Sigmoid colon (tissue), 7 donors: ENCODE measurements around the gene PPP3R1. TPM values are rescaled to one million over a fixed set of nuclear protein-coding genes. Genes with fewer than 3 reads are reported as not detected.

Experiments used
- DNase-seq: peaks from one replicate; pipeline ENCODE4 v3.0.0-alpha.2; 2019
- H3K27ac ChIP-seq, 4 donors: fragments of 200-600 bp; sonication (generic); one replicate each; pipeline ENCODE4 v1.5.1; 2016 to 2019; ENCODE audit warnings: mild to moderate bottlenecking in 1 of 4
- H3K27me3 ChIP-seq, 3 donors: fragments of 200-600 bp; sonication (generic); one replicate each; pipeline ENCODE4 v1.5.1; 2019; ENCODE audit warnings: mild to moderate bottlenecking in 1 of 3
- H3K36me3 ChIP-seq, 4 donors: fragments of 200-600 bp; sonication (generic); one replicate each; pipeline ENCODE4 v1.5.1; 2016 to 2019
- H3K4me1 ChIP-seq, 4 donors: fragments of 200-600 bp; sonication (generic); one replicate each; pipeline ENCODE4 v1.5.1; 2017 to 2019
- H3K4me3 ChIP-seq, 4 donors: fragments of 200-600 bp; sonication (generic); one replicate each; pipeline ENCODE4 v1.5.1; 2017 to 2019; ENCODE audit warnings: mild to moderate bottlenecking in 2 of 4, moderate library complexity in 1 of 4
- H3K9me3 ChIP-seq, 4 donors: fragments of 200-600 bp in 3 of 4; sonication (generic) in 3 of 4; one replicate each; pipeline versions ENCODE4 v1.5.1 to v1.6.1; 2013 to 2019
- EP300 ChIP-seq, 4 donors: sonication (generic); formaldehyde crosslinking; IDR thresholded peaks; one replicate each; pipeline ENCODE4 v1.6.1; 2017; ENCODE audit warnings: antibody characterized with exemption in 4 of 4
- POLR2A ChIP-seq, 2 donors: fragments of 450-650 bp; IDR thresholded peaks; one replicate each; pipeline ENCODE4 v1.6.1; 2016; ENCODE audit warnings: antibody characterized with exemption in 2 of 2, mild to moderate bottlenecking in 2 of 2, moderate library complexity in 2 of 2
- POLR2AphosphoS5 ChIP-seq, 4 donors: sonication (generic); formaldehyde crosslinking; IDR thresholded peaks; one replicate each; pipeline ENCODE4 v1.6.1; 2017; ENCODE audit warnings: antibody characterized with exemption in 4 of 4
- WGBS, 2 donors: extraction: QIAGEN DNeasy Blood & Tissue Kit; methylation state at CpG; one replicate each; pipeline ENCODE4 v1.1.7; 2013; 5-methylcytosine and 5-hydroxymethylcytosine counted together
- intact Hi-C: fragments of 100-400 bp; cut with DNase I; formaldehyde crosslinking; loops from one replicate; pipeline ENCODE4 v1.15.1; 2023
- polyA plus RNA-seq, 3 donors: library from polyadenylated mRNA; stranded (reverse); fragments of 200-250 nt; gene quantifications; one replicate each; pipeline ENCODE4 v1.2.3, GENCODE V29; 2013
- total RNA-seq, 4 donors: library from RNA; depleted of rRNA; stranded (reverse); fragments of >200 nt; gene quantifications; one replicate each; pipeline ENCODE4 v1.1.0, GENCODE V29; 2016
- TF ChIP-seq, protein P1 (sequence below), 4 experiments: fragments of 450-650 bp in 3 of 4; fragments of 200-600 bp in 1 of 4; IDR thresholded peaks; one replicate each; pipeline ENCODE4 v1.5.1; 2016 to 2019; ENCODE audit warnings: antibody characterized with exemption in 4 of 4, mild to moderate bottlenecking in 3 of 4, moderate library complexity in 2 of 4
- donor health status: healthy with polysubstance abuse.
- donor health status: Bipolar disorder and iron deficiency.
- donor health status: healthy.

PPP3R1 gene
- total and polyA plus RNA-seq, 7 donors: 17.4 to 38.5 (median 28.8) TPM

DNA sequence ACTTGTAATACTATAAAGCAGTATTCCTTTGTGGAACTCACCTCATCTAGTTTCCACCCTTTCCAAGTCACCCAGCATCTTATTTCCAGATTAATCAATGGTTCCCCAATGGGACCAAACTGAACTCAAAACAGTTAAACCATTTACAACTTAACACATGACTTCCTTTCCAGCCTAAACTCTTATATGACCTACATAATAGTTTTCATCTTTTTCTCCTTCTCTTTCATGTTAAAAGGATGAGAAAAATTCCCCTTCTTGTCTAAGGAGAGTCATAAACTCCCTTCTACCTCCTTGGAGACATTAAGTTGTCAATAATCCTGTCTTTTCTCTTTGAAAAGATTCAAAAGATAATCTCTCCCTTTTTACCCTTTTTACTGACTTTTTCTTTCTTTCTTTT is 6.7 kb downstream of the PPP3R1 start:
- no peak overlapping the region for H3K4me3 ChIP-seq
- peak overlapping the region in 1 of 4 donors; percentile 36 for H3K27ac ChIP-seq
- DNase-seq: no peak
- no peaks in the 10 kb centered on the region for H3K36me3 ChIP-seq
- H3K4me1 ChIP-seq: peaks cover 0 to 100% (median 78%) of the 10 kb centered on the region in 4 donors
- no peaks in the 10 kb centered on the region for H3K9me3 ChIP-seq
- intact Hi-C loops: loop anchor here (10.0 kb wide), 1 partner anchor 121 kb away; no protein-coding TSS in a partner anchor
- TF ChIP-seq POLR2A (IDR thresholded peaks at IDR 0.05): no peak
- no peak for TF ChIP-seq EP300 (IDR thresholded peaks at IDR 0.05)
- H3K27me3 ChIP-seq: no peaks in the 10 kb centered on the region

DNA sequence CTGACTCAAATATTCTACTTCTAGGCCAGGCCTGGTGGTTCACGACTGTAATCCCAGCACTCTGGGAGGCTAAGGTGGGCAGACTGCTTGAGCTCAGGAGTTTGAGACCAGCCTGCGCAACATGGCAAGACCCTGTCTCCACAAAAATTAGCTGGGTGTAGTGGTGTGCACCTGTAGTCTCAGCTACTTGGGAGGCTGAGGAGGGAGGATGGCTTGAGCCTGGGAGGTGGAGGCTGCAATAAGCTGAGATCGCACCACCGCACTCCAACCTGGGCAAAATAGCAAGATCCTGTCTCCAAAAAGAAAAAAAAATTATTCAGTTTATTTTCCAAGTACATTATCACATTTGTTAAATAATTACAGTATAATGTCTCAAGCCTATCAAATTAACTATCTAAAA is 7.3 kb downstream of the PPP3R1 start:
- Histone ChIP-seq H3K27me3 (no peaks in the 10 kb centered on the region), H3K27ac (peak overlapping the region in 2 of 4 donors; percentile 23 to 40), H3K4me3 (no peak overlapping the region), H3K36me3 (no peaks in the 10 kb centered on the region), H3K9me3 (no peaks in the 10 kb centered on the region), H3K4me1 (peaks cover 0 to 99% (median 78%) of the 10 kb centered on the region in 4 donors)
- no peak for DNase-seq
- TF ChIP-seq, protein P1, sequence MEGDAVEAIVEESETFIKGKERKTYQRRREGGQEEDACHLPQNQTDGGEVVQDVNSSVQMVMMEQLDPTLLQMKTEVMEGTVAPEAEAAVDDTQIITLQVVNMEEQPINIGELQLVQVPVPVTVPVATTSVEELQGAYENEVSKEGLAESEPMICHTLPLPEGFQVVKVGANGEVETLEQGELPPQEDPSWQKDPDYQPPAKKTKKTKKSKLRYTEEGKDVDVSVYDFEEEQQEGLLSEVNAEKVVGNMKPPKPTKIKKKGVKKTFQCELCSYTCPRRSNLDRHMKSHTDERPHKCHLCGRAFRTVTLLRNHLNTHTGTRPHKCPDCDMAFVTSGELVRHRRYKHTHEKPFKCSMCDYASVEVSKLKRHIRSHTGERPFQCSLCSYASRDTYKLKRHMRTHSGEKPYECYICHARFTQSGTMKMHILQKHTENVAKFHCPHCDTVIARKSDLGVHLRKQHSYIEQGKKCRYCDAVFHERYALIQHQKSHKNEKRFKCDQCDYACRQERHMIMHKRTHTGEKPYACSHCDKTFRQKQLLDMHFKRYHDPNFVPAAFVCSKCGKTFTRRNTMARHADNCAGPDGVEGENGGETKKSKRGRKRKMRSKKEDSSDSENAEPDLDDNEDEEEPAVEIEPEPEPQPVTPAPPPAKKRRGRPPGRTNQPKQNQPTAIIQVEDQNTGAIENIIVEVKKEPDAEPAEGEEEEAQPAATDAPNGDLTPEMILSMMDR (IDR thresholded peaks at IDR 0.05): no peak
- no peak for TF ChIP-seq POLR2AphosphoS5 (IDR thresholded peaks at IDR 0.05)
- 96 to 98% methylated on average over 4 of the region's 4 CpGs for WGBS, 2 donors
- intact Hi-C loops: loop anchor here (10.0 kb wide), 1 partner anchor 120 kb away; no protein-coding TSS in a partner anchor

DNA sequence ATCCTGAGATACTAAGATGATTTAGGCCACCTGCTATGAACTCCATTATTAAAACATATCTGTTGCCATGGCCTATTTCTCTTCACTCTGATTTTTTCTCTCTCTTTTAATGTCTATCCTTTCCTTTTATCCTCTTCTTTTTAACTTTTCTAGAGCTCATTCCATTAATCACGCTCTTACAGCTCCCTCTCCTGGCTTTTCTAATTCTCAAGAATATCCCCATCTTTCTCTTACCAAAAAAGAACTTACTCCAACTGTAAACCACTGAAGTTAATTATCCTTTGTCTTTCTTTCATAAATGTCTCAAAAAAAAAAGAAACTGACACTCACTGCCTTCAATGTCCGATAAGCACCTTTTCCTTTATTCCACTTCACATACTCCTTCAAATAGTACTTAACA is 7.9 kb downstream of the PPP3R1 start:
- H3K27me3 ChIP-seq: no peaks in the 10 kb centered on the region
- TF ChIP-seq, protein P1 (IDR thresholded peaks at IDR 0.05): peak in 2 of 4 experiments; percentile 24 to 25
- no peak for TF ChIP-seq POLR2A (IDR thresholded peaks at IDR 0.05)
- H3K27ac ChIP-seq: peak overlapping the region in 3 of 4 donors; percentile 23 to 48 (median 40)
- no peaks in the 10 kb centered on the region for H3K9me3 ChIP-seq
- no peak overlapping the region for H3K4me3 ChIP-seq
- 79 to 82% methylated on average over 2 of the region's 2 CpGs for WGBS, 2 donors
- intact Hi-C loops: loop anchor here (10.0 kb wide), 1 partner anchor 120 kb away; no protein-coding TSS in a partner anchor
- peaks cover 0 to 99% (median 76%) of the 10 kb centered on the region in 4 donors for H3K4me1 ChIP-seq
- no peak for DNase-seq
- H3K36me3 ChIP-seq: no peaks in the 10 kb centered on the region

DNA sequence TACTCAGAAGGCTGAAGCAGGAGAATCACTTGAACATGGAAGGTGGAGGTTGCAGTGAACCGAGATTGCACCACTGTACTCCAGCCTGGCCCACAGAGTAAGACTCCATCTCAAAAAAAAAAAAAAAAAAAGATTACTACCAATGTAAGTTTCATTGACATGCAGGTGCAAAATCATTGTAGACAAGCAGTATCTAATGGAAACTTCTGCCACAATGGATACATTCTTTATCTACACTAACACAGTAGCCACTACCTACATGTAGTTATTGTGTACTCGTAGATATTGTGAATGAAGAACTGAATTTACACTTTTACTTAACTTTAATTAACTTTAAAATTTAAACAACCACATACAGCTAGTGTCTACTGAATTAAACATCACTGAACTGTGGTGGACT is 10.6 kb downstream of the PPP3R1 start:
- Histone ChIP-seq H3K27ac (no peak overlapping the region), H3K4me1 (peaks cover 0 to 99% (median 79%) of the 10 kb centered on the region in 4 donors), H3K36me3 (no peaks in the 10 kb centered on the region), H3K4me3 (no peak overlapping the region), H3K9me3 (no peaks in the 10 kb centered on the region), H3K27me3 (no peaks in the 10 kb centered on the region)
- intact Hi-C loops: loop anchor here (10.0 kb wide), 1 partner anchor 117 kb away; no protein-coding TSS in a partner anchor
- TF ChIP-seq EP300 (IDR thresholded peaks at IDR 0.05): no peak
- no peak for TF ChIP-seq POLR2A (IDR thresholded peaks at IDR 0.05)
- TF ChIP-seq POLR2AphosphoS5 (IDR thresholded peaks at IDR 0.05): no peak
- TF ChIP-seq, protein P1 (IDR thresholded peaks at IDR 0.05): no peak
- DNase-seq: no peak
- WGBS, 2 donors: 98% methylated on average over 2 of the region's 2 CpGs

GRCh38 chr2:68240446-68240845 is 11.9 kb downstream of the PPP3R1 start:
- Histone ChIP-seq H3K27ac (peak overlapping the region in 1 of 4 donors; percentile 72), H3K4me3 (no peak overlapping the region), H3K9me3 (no peaks in the 10 kb centered on the region), H3K27me3 (no peaks in the 10 kb centered on the region), H3K4me1 (peaks cover 0 to 99% (median 82%) of the 10 kb centered on the region in 4 donors), H3K36me3 (no peaks in the 10 kb centered on the region)
- 90 to 91% methylated on average over 4 of the region's 4 CpGs for WGBS, 2 donors
- intact Hi-C loops: loop anchor here (10.0 kb wide), 1 partner anchor 116 kb away; no protein-coding TSS in a partner anchor
- no peak for DNase-seq
- TF ChIP-seq POLR2A (IDR thresholded peaks at IDR 0.05) (no peak), EP300 (IDR thresholded peaks at IDR 0.05) (no peak), POLR2AphosphoS5 (IDR thresholded peaks at IDR 0.05) (no peak)
- TF ChIP-seq, protein P1 (IDR thresholded peaks at IDR 0.05): no peak
